ENCODE data around the gene MID2. TPM values are rescaled to one million over a fixed set of nuclear protein-coding genes. Genes with fewer than 3 reads are reported as not detected.

Gene MID2
- polyA plus RNA-seq, 3 donors: 0.20 TPM; not detected in 2

DNA sequence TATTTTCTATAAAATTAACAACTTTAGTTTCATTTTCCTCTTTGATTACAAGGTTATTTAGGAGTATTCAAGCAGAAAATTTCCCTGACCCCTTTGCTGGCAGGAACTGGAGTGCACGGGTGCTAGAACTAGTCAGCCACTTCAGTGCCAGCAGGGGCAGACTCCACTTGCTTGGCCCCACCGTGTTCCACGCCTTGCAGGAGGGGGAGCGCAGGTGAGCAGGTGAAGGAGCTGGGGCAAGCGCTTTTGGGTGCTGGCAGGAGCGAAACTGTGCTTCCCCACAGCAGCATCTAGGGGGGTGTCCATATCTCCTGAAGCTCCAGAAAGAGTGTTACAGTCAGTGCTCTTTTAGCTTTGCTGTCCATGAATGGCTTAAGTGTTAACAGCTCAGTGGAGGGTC is 45.5 kb downstream of the MID2 start:
- Mint-ChIP-seq H3K27ac (no peak overlapping the region), H3K36me3 (no peaks in the 10 kb centered on the region), H3K27me3 (ENCODE audit: low read depth in 3 of 3) (peaks cover 3 to 22% (median 8%) of the 10 kb centered on the region in 3 donors), H3K4me3 (no peak overlapping the region), H3K9me3 (no peaks in the 10 kb centered on the region), H3K4me1 (no peaks in the 10 kb centered on the region)
- intact Hi-C loops (cut with micrococcal nuclease): no loop called here
- H3K4me2 ChIP-seq (replicated peaks; ENCODE audit: extremely low read depth, low read length, poor library complexity, severe bottlenecking): no peak overlapping the region
- H3K27me3 ChIP-seq (ENCODE audit: control insufficient read depth in 2 of 2, insufficient read depth in 2 of 2, low read length in 2 of 2): peaks cover 0 to 4% of the 10 kb centered on the region in 2 donors
- H3K27ac ChIP-seq (ENCODE audit: low read depth in 1 of 2, low read length in 2 of 2): no peak overlapping the region
- no peaks in the 10 kb centered on the region for H3K36me3 ChIP-seq (replicated peaks in 1 of 2; ENCODE audit: control insufficient read depth in 1 of 2, insufficient read depth in 2 of 2, low read length in 2 of 2)
- H3K4me3 ChIP-seq (replicated peaks in 1 of 3; ENCODE audit: low read depth in 2 of 3, low read length in 3 of 3): no peak overlapping the region
- no peaks in the 10 kb centered on the region for H3K9me3 ChIP-seq (replicated peaks in 1 of 2; ENCODE audit: control insufficient read depth in 1 of 2, insufficient read depth in 1 of 2, low read length in 2 of 2)
- H2AFZ ChIP-seq (ENCODE audit: insufficient read depth, low read depth, low read length, poor library complexity, severe bottlenecking): no peak overlapping the region
- 100% methylated on average over 2 of the region's 6 CpGs for WGBS (ENCODE audit: insufficient coverage)
- H3K4me1 ChIP-seq (ENCODE audit: control insufficient read depth in 1 of 2, insufficient read depth in 2 of 2, low read length in 2 of 2): no peaks in the 10 kb centered on the region
- TF ChIP-seq, protein P1, sequence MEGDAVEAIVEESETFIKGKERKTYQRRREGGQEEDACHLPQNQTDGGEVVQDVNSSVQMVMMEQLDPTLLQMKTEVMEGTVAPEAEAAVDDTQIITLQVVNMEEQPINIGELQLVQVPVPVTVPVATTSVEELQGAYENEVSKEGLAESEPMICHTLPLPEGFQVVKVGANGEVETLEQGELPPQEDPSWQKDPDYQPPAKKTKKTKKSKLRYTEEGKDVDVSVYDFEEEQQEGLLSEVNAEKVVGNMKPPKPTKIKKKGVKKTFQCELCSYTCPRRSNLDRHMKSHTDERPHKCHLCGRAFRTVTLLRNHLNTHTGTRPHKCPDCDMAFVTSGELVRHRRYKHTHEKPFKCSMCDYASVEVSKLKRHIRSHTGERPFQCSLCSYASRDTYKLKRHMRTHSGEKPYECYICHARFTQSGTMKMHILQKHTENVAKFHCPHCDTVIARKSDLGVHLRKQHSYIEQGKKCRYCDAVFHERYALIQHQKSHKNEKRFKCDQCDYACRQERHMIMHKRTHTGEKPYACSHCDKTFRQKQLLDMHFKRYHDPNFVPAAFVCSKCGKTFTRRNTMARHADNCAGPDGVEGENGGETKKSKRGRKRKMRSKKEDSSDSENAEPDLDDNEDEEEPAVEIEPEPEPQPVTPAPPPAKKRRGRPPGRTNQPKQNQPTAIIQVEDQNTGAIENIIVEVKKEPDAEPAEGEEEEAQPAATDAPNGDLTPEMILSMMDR (IDR thresholded peaks at IDR 0.05): no peak
- no peaks in the 10 kb centered on the region for H3K79me2 ChIP-seq (ENCODE audit: insufficient read depth, low read length)
- H4K20me1 ChIP-seq (ENCODE audit: insufficient read depth, low read length): no peaks in the 10 kb centered on the region
- H3K9ac ChIP-seq (ENCODE audit: insufficient read depth, low read length, poor library complexity, severe bottlenecking): no peak overlapping the region
- DNase-seq: no peak

- Mint-ChIP-seq H3K4me1 (no peaks in the 10 kb centered on the region), H3K4me3 (no peak overlapping the region), H3K36me3 (no peaks in the 10 kb centered on the region), H3K27ac (no peak overlapping the region), H3K27me3 (ENCODE audit: low read depth in 3 of 3) (peaks cover 2 to 4% (median 4%) of the 10 kb centered on the region in 3 donors), H3K9me3 (peaks cover 0 to 3% (median 0%) of the 10 kb centered on the region in 7 donors)
- Histone ChIP-seq H3K9ac (ENCODE audit: insufficient read depth, low read length, poor library complexity, severe bottlenecking) (no peak overlapping the region), H3K27ac (ENCODE audit: low read depth in 1 of 2, low read length in 2 of 2) (no peak overlapping the region), H3K36me3 (replicated peaks in 1 of 2; ENCODE audit: control insufficient read depth in 1 of 2, insufficient read depth in 2 of 2, low read length in 2 of 2) (no peaks in the 10 kb centered on the region), H3K4me2 (replicated peaks; ENCODE audit: extremely low read depth, low read length, poor library complexity, severe bottlenecking) (no peak overlapping the region), H3K4me1 (ENCODE audit: control insufficient read depth in 1 of 2, insufficient read depth in 2 of 2, low read length in 2 of 2) (no peaks in the 10 kb centered on the region), H3K27me3 (ENCODE audit: control insufficient read depth in 2 of 2, insufficient read depth in 2 of 2, low read length in 2 of 2) (no peaks in the 10 kb centered on the region), H3K9me3 (replicated peaks in 1 of 2; ENCODE audit: control insufficient read depth in 1 of 2, insufficient read depth in 1 of 2, low read length in 2 of 2) (no peaks in the 10 kb centered on the region), H4K20me1 (ENCODE audit: insufficient read depth, low read length) (no peaks in the 10 kb centered on the region), H3K79me2 (ENCODE audit: insufficient read depth, low read length) (no peaks in the 10 kb centered on the region), H3K4me3 (replicated peaks in 1 of 3; ENCODE audit: low read depth in 2 of 3, low read length in 3 of 3) (no peak overlapping the region), H2AFZ (ENCODE audit: insufficient read depth, low read depth, low read length, poor library complexity, severe bottlenecking) (no peak overlapping the region)
- TF ChIP-seq, protein P1 (IDR thresholded peaks at IDR 0.05): no peak
- no CpG with 5 or more reads among the region's 5 CpGs for WGBS (ENCODE audit: insufficient coverage)
- intact Hi-C loops (cut with micrococcal nuclease): no loop called here
- no peak for DNase-seq
Measured at GRCh38 chrX:107878106-107878505, 52.4 kb downstream of the MID2 start.

Measured in CD14-positive monocyte (primary cell).